ENCODE results near the gene RAET1L.

- no peak for TF ChIP-seq POLR2AphosphoS5 (IDR thresholded peaks at IDR 0.05)
- TF ChIP-seq, protein P1, sequence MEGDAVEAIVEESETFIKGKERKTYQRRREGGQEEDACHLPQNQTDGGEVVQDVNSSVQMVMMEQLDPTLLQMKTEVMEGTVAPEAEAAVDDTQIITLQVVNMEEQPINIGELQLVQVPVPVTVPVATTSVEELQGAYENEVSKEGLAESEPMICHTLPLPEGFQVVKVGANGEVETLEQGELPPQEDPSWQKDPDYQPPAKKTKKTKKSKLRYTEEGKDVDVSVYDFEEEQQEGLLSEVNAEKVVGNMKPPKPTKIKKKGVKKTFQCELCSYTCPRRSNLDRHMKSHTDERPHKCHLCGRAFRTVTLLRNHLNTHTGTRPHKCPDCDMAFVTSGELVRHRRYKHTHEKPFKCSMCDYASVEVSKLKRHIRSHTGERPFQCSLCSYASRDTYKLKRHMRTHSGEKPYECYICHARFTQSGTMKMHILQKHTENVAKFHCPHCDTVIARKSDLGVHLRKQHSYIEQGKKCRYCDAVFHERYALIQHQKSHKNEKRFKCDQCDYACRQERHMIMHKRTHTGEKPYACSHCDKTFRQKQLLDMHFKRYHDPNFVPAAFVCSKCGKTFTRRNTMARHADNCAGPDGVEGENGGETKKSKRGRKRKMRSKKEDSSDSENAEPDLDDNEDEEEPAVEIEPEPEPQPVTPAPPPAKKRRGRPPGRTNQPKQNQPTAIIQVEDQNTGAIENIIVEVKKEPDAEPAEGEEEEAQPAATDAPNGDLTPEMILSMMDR (IDR thresholded peaks at IDR 0.05) = no peak
These were observed 13.1 kb upstream of the RAET1L start for GRCh38 chr6:150038202-150039062.
